GM19463 (cell line): Measurements from ENCODE around the gene UPK2.
"Not testable (repeated sequence)": the region's sequence is repeated elsewhere in the genome, so short reads cannot be mapped to it uniquely, and the experiment has no call there.

ENCODE experiments used
- ATAC-seq: cut with Tn5 transposase; IDR thresholded peaks from one replicate; pipeline ENCODE4 v1.9.1; 2021; ENCODE audit warnings: mild to moderate bottlenecking, moderate library complexity; ENCODE audit not compliant: unreplicated experiment

UPK2 gene

GRCh38 chr11:118984825-118985224 lies 28.7 kb downstream of the UPK2 start:
- no peak for ATAC-seq

GRCh38 chr11:118988280-118988679 lies 32.2 kb downstream of the UPK2 start:
- ATAC-seq, result no peak

- ATAC-seq, result not testable (repeated sequence)
Observed at GRCh38 chr11:118991486-118992038, 35.5 kb downstream of the UPK2 start.

- ATAC-seq, result no peak
Observed at GRCh38 chr11:118996926-118997626, 41.0 kb downstream of the UPK2 start.

GRCh38 chr11:118997627-118998387 lies 41.7 kb downstream of the UPK2 start, which contains the start of gene CENATAC:
Gene CENATAC (plus strand): TSS chr11:118998138. CDS start chr11:118998198, 60 bp downstream.
- peak; percentile 93 for ATAC-seq

GRCh38 chr11:118998388-118998717 lies 42.3 kb downstream of the UPK2 start:
- peak; percentile 4 for ATAC-seq

- no peak for ATAC-seq
Observed at GRCh38 chr11:118998822-118999221, 42.7 kb downstream of the UPK2 start.

GRCh38 chr11:119000906-119001305 lies 44.8 kb downstream of the UPK2 start:
- ATAC-seq, result no peak

GRCh38 chr11:119006656-119007055 lies 50.6 kb downstream of the UPK2 start:
- ATAC-seq, result no peak
